NCI-H2029 (cell line): Measurements from ENCODE around the gene CACNA1C.

Experiments used
- DNase-seq: peaks from one replicate; lab custom pipeline; 2025; lab: John Stamatoyannopoulos, UW

The CACNA1C gene

DNA sequence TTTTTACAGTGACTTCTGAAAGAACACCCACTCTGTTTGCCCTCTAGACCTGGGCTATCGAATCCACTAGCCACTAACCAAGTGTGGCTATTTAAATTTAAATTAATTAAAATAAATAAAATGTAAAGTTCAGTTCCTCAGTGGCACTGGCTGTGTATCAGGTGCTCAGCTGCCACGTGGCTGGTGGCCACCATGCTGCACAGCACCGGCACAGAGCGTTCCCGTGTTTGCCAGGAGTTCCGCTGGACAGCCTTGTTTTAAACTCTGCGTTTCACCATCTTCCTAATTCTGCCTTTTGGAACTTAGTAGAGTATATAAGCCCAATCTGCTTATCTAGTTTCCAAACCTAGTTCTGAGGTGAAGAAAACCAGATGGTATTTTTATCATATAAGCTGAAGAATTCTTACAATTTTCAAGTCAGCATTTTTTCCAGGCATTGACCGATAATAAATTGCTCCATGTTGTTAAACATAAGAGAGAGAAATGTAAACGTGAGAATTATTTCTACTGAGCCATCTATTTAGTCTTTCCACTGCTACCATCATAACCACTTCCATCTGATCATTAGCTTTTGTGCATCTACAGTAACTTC lies 339.0 kb downstream of the CACNA1C start:
- no peak for DNase-seq

GRCh38 chr12:2393016-2393415 lies 340.2 kb downstream of the CACNA1C start:
- no peak for DNase-seq

DNA sequence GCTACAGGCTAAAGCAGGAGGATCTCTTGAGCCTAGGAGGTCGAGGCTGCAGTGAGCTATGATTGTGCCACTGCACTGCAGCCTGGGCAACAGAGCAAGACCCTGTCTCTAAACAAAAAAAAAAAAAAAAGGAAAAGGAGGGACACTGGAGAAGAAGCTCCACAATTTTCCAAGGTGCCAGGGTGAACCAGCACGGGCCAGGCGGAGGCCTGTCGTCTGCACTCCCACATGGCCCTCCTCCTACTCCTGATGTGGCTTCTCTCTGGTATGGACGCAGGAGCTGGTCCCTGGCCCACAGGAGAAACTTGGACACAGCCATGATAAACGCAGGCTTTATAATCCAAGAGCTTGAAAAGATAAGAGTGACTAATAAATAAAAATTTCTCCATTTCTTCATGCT lies 341.2 kb downstream of the CACNA1C start:
- DNase-seq: no peak

DNA sequence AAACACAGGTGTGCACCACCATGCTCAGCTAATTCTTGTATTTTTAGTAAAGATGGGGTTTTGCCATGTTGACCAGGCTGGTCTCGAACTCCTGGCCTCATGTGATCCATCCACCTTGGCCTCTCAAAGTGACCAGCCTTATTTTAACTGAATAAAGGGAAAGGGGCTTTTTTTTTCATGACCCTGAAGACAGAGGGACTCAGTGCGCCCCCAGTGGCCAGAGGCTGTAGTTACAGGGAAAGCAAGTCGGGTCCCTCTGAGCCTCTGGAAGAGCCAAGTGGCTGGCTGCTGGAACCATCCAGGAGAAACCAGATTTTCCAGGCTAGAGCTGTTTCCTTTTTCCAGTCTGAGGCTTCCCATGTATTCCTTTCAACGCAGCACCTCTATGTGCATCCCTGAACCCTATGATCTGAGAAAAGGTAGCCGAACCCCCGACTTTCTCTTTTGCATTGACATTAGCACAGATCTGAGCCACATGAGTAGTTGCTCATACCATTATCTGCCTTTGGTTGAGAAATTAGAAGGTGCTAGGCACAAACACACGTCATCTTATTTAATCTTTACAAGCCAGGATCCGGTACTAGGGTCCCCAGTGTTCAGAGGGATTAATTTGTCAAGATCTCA lies 342.7 kb downstream of the CACNA1C start:
- DNase-seq: peak; percentile 38

DNA sequence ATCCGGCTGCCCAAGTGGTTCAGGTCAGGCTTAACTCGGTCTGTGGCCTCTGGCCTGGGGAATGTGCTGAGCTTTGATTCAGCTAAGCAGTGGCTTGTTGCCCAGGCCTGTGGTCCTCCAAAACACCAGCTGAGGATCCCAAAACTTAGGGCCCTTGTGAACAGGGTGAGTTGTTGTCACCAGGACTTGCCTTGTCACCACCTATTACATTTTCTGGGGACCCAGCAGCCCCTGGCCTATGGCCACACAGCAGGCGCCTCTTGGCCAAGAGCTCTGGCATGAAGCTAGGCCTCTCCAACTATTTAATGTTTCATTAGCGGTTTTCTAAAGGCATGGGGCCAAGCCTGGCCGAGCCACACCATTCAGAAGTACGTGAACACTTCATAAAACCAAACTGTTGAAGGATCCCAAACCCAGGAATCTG lies 343.7 kb downstream of the CACNA1C start:
- DNase-seq: no peak

- DNase-seq: no peak
These were observed 344.7 kb downstream of the CACNA1C start for GRCh38 chr12:2397356-2398045.

GRCh38 chr12:2401040-2401439 lies 348.3 kb downstream of the CACNA1C start:
- no peak for DNase-seq

- peak; percentile 52 for DNase-seq
These were observed 349.3 kb downstream of the CACNA1C start for GRCh38 chr12:2402073-2402579.

DNA sequence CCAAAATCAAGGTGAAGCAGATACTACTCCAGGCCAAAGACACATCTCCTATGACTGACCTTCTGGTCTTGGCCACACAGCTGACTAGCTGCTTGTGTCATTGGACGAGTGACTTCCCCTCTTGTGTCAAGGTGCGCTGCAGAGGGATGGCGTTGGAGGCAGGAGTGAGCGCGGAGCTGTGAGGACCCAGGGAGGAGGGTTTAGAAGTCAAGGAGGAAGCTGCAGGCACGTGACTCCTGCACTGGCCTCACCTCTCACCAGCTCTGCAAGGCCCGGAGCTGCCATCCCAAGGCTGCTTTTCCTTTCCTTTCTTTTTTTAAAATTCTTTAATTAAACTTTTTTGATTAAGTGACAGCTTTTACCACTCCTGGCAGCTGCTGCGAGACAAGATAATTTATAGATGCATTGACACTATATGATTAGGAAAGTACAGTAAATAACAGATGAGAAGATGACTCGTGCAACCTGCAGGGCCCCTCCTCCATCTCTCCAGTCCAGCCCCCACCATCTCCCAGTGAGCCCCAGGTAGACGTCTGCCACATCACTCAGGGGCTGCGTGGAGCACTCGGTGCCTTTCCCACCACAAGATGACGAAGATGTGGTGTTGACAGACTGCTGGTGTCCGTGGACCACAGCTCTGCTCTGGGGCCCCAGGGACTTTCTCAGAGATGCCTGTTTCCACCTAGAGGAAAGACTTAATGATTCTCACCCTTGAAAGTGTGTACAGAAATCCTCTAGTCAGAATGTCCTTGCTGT lies 350.6 kb downstream of the CACNA1C start:
- DNase-seq: no peak

- DNase-seq: no peak
These were observed 352.3 kb downstream of the CACNA1C start for GRCh38 chr12:2405039-2405438.

GRCh38 chr12:2406903-2407302 lies 354.1 kb downstream of the CACNA1C start:
- no peak for DNase-seq

DNA sequence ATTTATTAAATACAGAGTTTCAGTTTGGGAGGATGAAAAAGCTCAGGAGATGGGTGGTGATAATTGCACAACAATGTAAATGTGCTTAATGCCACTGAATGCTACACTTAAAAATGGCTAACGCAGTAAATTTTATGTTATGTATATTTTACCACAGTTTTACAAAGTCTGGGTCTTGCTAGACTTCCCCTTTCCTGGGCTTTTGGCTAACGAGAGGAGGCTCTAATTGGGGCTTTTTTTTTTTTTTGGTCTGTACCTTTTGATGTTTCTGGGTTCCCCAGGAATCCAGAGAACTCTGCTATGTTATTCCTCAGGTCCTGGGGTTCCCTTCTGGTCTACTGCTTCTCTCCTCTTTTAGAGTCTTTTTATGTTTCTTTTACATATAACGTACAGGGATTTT lies 355.5 kb downstream of the CACNA1C start:
- DNase-seq: no peak

GRCh38 chr12:2409656-2410265 lies 357.0 kb downstream of the CACNA1C start:
- no peak for DNase-seq

GRCh38 chr12:2410496-2410895 lies 357.7 kb downstream of the CACNA1C start:
- no peak for DNase-seq

- DNase-seq: no peak
These were observed 358.2 kb downstream of the CACNA1C start for GRCh38 chr12:2411011-2411410.

- no peak for DNase-seq
These were observed 359.0 kb downstream of the CACNA1C start for GRCh38 chr12:2411616-2412304.

- no peak for DNase-seq
These were observed 359.5 kb downstream of the CACNA1C start for GRCh38 chr12:2412305-2412643.

- DNase-seq: no peak
These were observed 360.5 kb downstream of the CACNA1C start for GRCh38 chr12:2413301-2413700.

DNA sequence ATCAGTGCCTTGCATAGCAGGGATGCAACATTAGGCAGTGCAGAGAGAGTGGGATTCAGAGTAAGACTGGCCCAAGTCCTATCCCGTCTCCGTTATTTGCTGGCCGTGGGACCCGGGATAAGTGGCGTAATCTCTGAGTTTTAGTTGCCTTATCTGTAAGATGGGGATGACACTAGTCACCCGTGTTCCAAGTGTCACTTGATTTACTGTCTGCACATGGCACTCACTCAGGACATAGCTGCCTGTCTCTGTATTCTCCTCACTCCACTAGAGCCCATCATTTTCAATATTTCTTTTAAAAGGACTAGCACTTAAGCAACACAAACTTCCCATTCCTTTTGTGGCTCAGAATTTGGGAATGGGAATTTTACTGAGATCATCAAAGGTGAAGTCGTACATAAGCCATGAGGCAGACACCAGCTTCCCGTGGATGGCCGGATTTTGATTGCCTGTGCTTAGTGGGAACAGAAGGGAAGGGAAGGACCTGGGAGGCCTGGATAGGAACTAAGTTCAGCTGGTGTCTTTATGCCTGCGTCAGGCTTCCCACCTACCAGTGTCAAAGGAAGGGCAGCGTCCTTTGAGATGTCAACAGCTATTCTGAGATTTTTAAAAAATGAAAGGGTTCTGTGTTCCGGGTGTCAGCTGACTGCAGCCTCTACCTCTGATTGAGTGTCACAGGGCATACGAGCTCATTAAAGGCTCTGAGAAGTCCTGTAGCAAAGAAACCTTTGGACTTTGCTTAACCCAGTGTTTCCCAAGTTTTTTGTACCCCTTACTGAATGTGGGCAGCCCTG lies 361.4 kb downstream of the CACNA1C start:
- no peak for DNase-seq

GRCh38 chr12:2414810-2415567 lies 362.2 kb downstream of the CACNA1C start:
- DNase-seq: no peak
